Endothelial cell (in vitro differentiated cells): Measurements from ENCODE around the gene TBX5. TPM values are rescaled to one million over a fixed set of nuclear protein-coding genes. Genes with fewer than 3 reads are reported as not detected.

Source experiments
- DNase-seq: peaks from one replicate; pipeline ENCODE4 v3.0.0; 2021; ENCODE audit warnings: low spot score
- H3K27ac Mint-ChIP-seq: one replicate; pipeline ENCODE4 v1.8.0; 2021; ENCODE audit warnings: mixed read lengths, inconsistent platforms; ENCODE audit not compliant: unreplicated experiment
- H3K27me3 Mint-ChIP-seq: one replicate; pipeline ENCODE4 v1.8.0; 2021; ENCODE audit warnings: mild to moderate bottlenecking, moderate library complexity, mixed read lengths, inconsistent platforms; ENCODE audit not compliant: unreplicated experiment
- H3K36me3 Mint-ChIP-seq: one replicate; pipeline ENCODE4 v1.8.0; 2021; ENCODE audit warnings: mild to moderate bottlenecking, low read depth, mixed read lengths, inconsistent platforms; ENCODE audit not compliant: unreplicated experiment
- H3K4me1 Mint-ChIP-seq: one replicate; pipeline ENCODE4 v1.8.0; 2021; ENCODE audit warnings: mild to moderate bottlenecking, mixed read lengths, inconsistent platforms; ENCODE audit not compliant: unreplicated experiment
- H3K4me3 Mint-ChIP-seq: one replicate; pipeline ENCODE4 v1.8.0; 2021; ENCODE audit warnings: mild to moderate bottlenecking, mixed read lengths, inconsistent platforms; ENCODE audit not compliant: unreplicated experiment
- H3K9me3 Mint-ChIP-seq: one replicate; pipeline ENCODE4 v1.8.0; 2021; ENCODE audit warnings: mixed read lengths, inconsistent platforms; ENCODE audit not compliant: unreplicated experiment
- long read RNA-seq: library from polyadenylated mRNA; unstranded; transcript quantifications from one replicate; pipeline ENCODE4 v2.0.0, GENCODE V29; 2020; ENCODE audit not compliant: unreplicated experiment
- total RNA-seq: library from RNA; stranded (reverse); fragmentation: NEBNext Ultra II Directional; extraction: Animal tissue kit (Norgen Biotek cat#: 25700); gene quantifications from one replicate; pipeline ENCODE4 v1.2.1, GENCODE V29; 2021; ENCODE audit not compliant: unreplicated experiment
- TF ChIP-seq, protein P1 (sequence below): fragments of 200-600 bp; sonication (generic); IDR thresholded peaks from one replicate; pipeline ENCODE4 v1.5.0; 2021; ENCODE audit warnings: antibody characterized with exemption; ENCODE audit not compliant: unreplicated experiment

Gene TBX5
- total RNA-seq, result 0.38 TPM
- long read RNA-seq, result 0 reads

DNA sequence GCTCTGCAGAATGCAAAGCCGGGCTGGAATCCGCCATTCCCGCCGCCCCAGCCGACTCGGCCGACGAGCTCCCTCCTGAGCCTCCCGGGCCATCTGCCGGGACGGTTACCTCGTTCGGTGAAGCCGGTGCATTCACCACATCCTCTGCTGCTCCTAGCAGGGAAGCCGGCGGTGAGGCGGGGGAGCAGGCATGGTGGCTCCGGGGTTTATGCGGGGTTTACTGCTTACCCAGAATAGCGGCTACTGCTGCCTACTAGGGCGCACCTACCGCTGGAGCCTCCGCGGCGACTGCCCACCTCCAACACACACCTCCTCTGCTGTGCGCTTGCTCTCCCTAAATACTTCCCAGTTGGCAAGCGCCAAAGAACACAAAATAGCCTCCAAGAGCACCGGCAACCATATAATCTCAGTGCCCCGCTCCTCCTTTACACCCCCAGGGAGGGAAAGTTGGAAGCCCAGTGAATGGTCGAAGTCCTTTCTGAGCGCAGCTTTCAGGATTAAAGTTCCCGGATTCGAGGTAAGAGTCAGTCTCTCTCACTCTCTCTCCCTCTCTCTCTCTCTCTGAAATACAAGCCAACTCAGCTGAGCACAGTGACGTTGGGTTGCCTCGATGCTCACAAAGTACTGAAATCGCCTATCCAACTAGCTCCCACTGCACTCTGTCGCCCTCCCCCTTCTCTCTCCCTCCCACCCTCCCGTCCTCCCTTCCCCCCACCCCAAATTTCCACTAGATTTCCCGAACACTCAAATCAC, at the start of gene TBX5:
TSS of gene TBX5 (minus strand) at position 626 of the 753 bp plus-strand sequence. CDS start 2,246 bp downstream, outside the sequence.
- TF ChIP-seq, protein P1, sequence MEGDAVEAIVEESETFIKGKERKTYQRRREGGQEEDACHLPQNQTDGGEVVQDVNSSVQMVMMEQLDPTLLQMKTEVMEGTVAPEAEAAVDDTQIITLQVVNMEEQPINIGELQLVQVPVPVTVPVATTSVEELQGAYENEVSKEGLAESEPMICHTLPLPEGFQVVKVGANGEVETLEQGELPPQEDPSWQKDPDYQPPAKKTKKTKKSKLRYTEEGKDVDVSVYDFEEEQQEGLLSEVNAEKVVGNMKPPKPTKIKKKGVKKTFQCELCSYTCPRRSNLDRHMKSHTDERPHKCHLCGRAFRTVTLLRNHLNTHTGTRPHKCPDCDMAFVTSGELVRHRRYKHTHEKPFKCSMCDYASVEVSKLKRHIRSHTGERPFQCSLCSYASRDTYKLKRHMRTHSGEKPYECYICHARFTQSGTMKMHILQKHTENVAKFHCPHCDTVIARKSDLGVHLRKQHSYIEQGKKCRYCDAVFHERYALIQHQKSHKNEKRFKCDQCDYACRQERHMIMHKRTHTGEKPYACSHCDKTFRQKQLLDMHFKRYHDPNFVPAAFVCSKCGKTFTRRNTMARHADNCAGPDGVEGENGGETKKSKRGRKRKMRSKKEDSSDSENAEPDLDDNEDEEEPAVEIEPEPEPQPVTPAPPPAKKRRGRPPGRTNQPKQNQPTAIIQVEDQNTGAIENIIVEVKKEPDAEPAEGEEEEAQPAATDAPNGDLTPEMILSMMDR, result no peak
- H3K27me3 Mint-ChIP-seq, result peaks cover 49% of the 10 kb centered on the region
- peak within 1 kb of the TSS; percentile 57 for H3K4me3 Mint-ChIP-seq
- DNase-seq, result no peak
- no peaks in the 10 kb centered on the region for H3K9me3 Mint-ChIP-seq
- H3K27ac Mint-ChIP-seq, result no peak within 1 kb of the TSS
- H3K36me3 Mint-ChIP-seq, result no peaks in the 10 kb centered on the region
- H3K4me1 Mint-ChIP-seq, result peaks cover 25% of the 10 kb centered on the region

DNA sequence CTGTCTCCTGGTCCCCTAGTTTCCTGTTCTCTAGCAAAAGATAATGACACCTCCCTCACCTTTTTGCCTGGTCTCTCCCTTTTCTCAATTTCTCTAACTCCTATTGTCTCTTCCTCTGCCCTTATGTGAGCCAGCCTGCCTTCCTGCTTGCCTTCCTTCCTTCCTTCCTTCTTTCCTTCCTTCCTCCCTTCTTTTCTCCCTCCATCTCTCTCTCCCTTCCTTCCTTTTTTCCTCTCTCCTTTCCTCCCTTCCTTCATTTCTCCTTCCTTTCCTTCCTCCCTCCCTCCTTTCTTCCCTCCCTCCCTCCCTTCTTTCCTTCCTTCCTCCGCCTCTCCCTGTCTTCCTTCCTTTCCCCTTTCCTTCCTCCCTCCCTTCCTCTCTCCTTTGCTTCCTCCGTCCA, 45.7 kb upstream of the TBX5 start:
- Mint-ChIP-seq H3K4me3 (no peak overlapping the region), H3K36me3 (no peaks in the 10 kb centered on the region), H3K27me3 (peaks cover 11% of the 10 kb centered on the region), H3K27ac (no peak overlapping the region), H3K4me1 (peaks cover 8% of the 10 kb centered on the region), H3K9me3 (no peaks in the 10 kb centered on the region)
- TF ChIP-seq, protein P1, result no peak
- no peak for DNase-seq

DNA sequence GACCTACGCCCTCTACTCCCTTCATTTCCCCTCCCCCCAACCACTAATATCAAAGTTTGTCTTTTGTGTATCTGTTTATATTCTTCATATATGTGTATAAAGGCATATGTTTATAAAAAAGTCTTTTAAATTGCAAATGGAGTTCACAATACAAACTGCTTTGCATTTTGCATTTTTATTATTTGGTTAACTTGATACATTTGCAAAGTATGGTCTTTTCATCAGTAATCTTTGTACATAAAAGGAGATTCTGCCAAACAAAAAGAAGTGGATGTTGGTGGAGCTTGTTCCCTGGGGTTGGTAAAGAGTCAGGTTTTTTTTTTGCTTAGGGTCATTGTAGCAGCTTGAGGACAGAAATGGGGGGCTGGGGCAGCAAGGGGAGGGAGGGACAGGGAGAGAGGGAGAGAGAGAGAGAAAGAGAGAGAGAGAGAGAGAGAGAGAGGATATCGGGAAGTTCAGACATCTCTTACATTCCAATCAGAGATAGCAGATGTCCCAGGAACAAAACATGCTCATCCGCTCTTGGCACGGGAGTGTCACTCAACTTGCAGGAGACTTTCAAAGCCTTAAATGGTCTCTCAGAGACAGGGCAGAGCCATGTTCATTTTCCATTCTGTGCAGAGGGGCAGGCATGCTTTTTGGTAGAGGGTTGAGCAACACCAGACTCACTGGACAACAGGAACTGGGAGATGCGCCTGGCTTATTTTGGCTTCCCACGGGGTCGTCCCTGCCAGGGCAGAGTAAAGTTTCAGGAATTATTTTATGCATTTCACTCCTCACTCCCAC, 44.8 kb upstream of the TBX5 start:
- Mint-ChIP-seq H3K9me3 (no peaks in the 10 kb centered on the region), H3K4me1 (peaks cover 8% of the 10 kb centered on the region), H3K27me3 (peaks cover 17% of the 10 kb centered on the region), H3K36me3 (no peaks in the 10 kb centered on the region), H3K27ac (no peak overlapping the region), H3K4me3 (no peak overlapping the region)
- TF ChIP-seq, protein P1, result no peak
- no peak for DNase-seq

DNA sequence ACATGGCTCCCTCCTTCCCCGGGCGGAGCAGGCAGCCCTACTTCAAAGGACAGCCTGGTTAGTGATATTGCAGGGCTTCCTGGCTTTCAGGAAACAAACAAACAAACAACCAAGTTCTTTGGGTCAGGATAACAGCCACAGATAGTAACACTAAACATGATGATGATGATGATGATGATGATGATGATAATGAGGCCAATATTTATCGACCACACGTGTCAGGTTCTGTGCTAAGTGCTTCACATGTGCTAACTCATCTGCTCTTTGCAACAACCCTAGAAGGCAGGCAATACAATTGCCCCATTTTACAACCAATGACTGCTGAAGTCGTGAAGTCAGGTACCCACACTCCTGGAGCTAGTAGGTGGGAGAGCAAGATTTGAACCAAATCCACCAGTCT, 44.1 kb upstream of the TBX5 start:
- peaks cover 19% of the 10 kb centered on the region for H3K27me3 Mint-ChIP-seq
- TF ChIP-seq, protein P1, result no peak
- peaks cover 8% of the 10 kb centered on the region for H3K4me1 Mint-ChIP-seq
- no peak overlapping the region for H3K4me3 Mint-ChIP-seq
- H3K27ac Mint-ChIP-seq, result no peak overlapping the region
- H3K9me3 Mint-ChIP-seq, result no peaks in the 10 kb centered on the region
- DNase-seq, result no peak
- H3K36me3 Mint-ChIP-seq, result no peaks in the 10 kb centered on the region

DNA sequence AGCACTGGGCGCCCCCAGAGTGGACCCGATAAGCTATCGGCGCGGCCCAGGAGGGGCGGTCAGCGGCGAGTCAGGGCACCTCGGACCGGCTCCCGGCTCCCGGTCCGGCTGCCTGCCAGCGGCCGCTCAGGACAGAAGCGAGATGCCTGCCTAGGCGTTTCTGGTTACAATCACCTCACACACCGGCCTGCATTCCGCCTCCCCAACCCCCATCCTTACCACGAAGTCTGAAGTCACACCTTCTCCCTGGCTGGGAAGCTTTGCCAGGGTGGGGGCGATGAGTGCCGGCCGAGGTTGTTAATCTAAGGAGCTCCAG, 42.6 kb upstream of the TBX5 start:
- Mint-ChIP-seq H3K4me1 (peaks cover 15% of the 10 kb centered on the region), H3K9me3 (no peaks in the 10 kb centered on the region), H3K27me3 (peaks cover 25% of the 10 kb centered on the region), H3K36me3 (no peaks in the 10 kb centered on the region), H3K4me3 (no peak overlapping the region), H3K27ac (no peak overlapping the region)
- TF ChIP-seq, protein P1, result no peak
- DNase-seq, result no peak
